Measurements from ENCODE around the gene USP4. TPM values are rescaled to one million over a fixed set of nuclear protein-coding genes. Genes with fewer than 3 reads are reported as not detected.

The USP4 gene
- total RNA-seq, 1 donor from 2014 or later = 18.3 TPM

- H3K9me3 ChIP-seq (ENCODE audit: control insufficient read depth in 3 of 3, low read length in 3 of 3) = no peaks in the 10 kb centered on the region
- peak within 1 kb of the TSS; percentile 75 to 85 (median 81) for H3K4me3 ChIP-seq (ENCODE audit: low read length in 3 of 3)
- H3K27me3 ChIP-seq (ENCODE audit: control insufficient read depth in 3 of 3, insufficient read depth in 3 of 3, low read length in 3 of 3) = no peaks in the 10 kb centered on the region
- H3K4me1 ChIP-seq (ENCODE audit: control insufficient read depth in 3 of 3, insufficient read depth in 3 of 3, low read length in 3 of 3) = peaks cover 23 to 35% (median 32%) of the 10 kb centered on the region in 3 donors
- peak within 1 kb of the TSS; percentile 77 to 91 (median 88) for H3K9ac ChIP-seq (ENCODE audit: low read depth in 1 of 3, low read length in 3 of 3)
- peaks cover 14 to 16% (median 16%) of the 10 kb centered on the region in 3 donors for H3K36me3 ChIP-seq (ENCODE audit: control insufficient read depth in 3 of 3, insufficient read depth in 3 of 3, low read length in 3 of 3)
- H3K27ac ChIP-seq (ENCODE audit: low read depth, low read length) = peak within 1 kb of the TSS; percentile 96
Observed at GRCh38 chr3:49276475-49277382, 63.1 kb downstream of the USP4 start, which contains the start of gene C3orf62. TSS of gene C3orf62 (minus strand) at chr3:49277232. CDS start at chr3:49276872, 360 bp downstream.

GRCh38 chr3:49273825-49274532, 65.9 kb downstream of the USP4 start:
- Histone ChIP-seq H3K9ac (ENCODE audit: low read depth in 1 of 3, low read length in 3 of 3) (no peak overlapping the region), H3K27me3 (ENCODE audit: control insufficient read depth in 3 of 3, insufficient read depth in 3 of 3, low read length in 3 of 3) (no peaks in the 10 kb centered on the region), H3K9me3 (ENCODE audit: control insufficient read depth in 3 of 3, low read length in 3 of 3) (no peaks in the 10 kb centered on the region), H3K27ac (ENCODE audit: low read depth, low read length) (no peak overlapping the region), H3K4me3 (ENCODE audit: low read length in 3 of 3) (no peak overlapping the region), H3K36me3 (ENCODE audit: control insufficient read depth in 3 of 3, insufficient read depth in 3 of 3, low read length in 3 of 3) (peaks cover 0 to 7% (median 4%) of the 10 kb centered on the region in 3 donors), H3K4me1 (ENCODE audit: control insufficient read depth in 3 of 3, insufficient read depth in 3 of 3, low read length in 3 of 3) (peaks cover 20 to 31% (median 27%) of the 10 kb centered on the region in 3 donors)

GRCh38 chr3:49271047-49271446, 68.8 kb downstream of the USP4 start:
- no peak overlapping the region for H3K9ac ChIP-seq (ENCODE audit: low read depth in 1 of 3, low read length in 3 of 3)
- H3K9me3 ChIP-seq (ENCODE audit: control insufficient read depth in 3 of 3, low read length in 3 of 3) = no peaks in the 10 kb centered on the region
- H3K36me3 ChIP-seq (ENCODE audit: control insufficient read depth in 3 of 3, insufficient read depth in 3 of 3, low read length in 3 of 3) = peaks cover 0 to 3% (median 2%) of the 10 kb centered on the region in 3 donors
- H3K4me3 ChIP-seq (ENCODE audit: low read length in 3 of 3) = no peak overlapping the region
- no peaks in the 10 kb centered on the region for H3K27me3 ChIP-seq (ENCODE audit: control insufficient read depth in 3 of 3, insufficient read depth in 3 of 3, low read length in 3 of 3)
- H3K4me1 ChIP-seq (ENCODE audit: control insufficient read depth in 3 of 3, insufficient read depth in 3 of 3, low read length in 3 of 3) = peaks cover 8 to 15% (median 13%) of the 10 kb centered on the region in 3 donors
- H3K27ac ChIP-seq (ENCODE audit: low read depth, low read length) = no peak overlapping the region

- H3K27me3 ChIP-seq (ENCODE audit: control insufficient read depth in 3 of 3, insufficient read depth in 3 of 3, low read length in 3 of 3) = no peaks in the 10 kb centered on the region
- peaks cover 0 to 3% (median 2%) of the 10 kb centered on the region in 3 donors for H3K36me3 ChIP-seq (ENCODE audit: control insufficient read depth in 3 of 3, insufficient read depth in 3 of 3, low read length in 3 of 3)
- no peak overlapping the region for H3K9ac ChIP-seq (ENCODE audit: low read depth in 1 of 3, low read length in 3 of 3)
- H3K27ac ChIP-seq (ENCODE audit: low read depth, low read length) = no peak overlapping the region
- peaks cover 9 to 11% (median 9%) of the 10 kb centered on the region in 3 donors for H3K4me1 ChIP-seq (ENCODE audit: control insufficient read depth in 3 of 3, insufficient read depth in 3 of 3, low read length in 3 of 3)
- no peaks in the 10 kb centered on the region for H3K9me3 ChIP-seq (ENCODE audit: control insufficient read depth in 3 of 3, low read length in 3 of 3)
- no peak overlapping the region for H3K4me3 ChIP-seq (ENCODE audit: low read length in 3 of 3)
Observed at GRCh38 chr3:49270156-49270500, 69.7 kb downstream of the USP4 start.

GRCh38 chr3:49269443-49270155, 70.3 kb downstream of the USP4 start:
- peaks cover 9 to 11% (median 9%) of the 10 kb centered on the region in 3 donors for H3K4me1 ChIP-seq (ENCODE audit: control insufficient read depth in 3 of 3, insufficient read depth in 3 of 3, low read length in 3 of 3)
- no peak overlapping the region for H3K27ac ChIP-seq (ENCODE audit: low read depth, low read length)
- H3K9ac ChIP-seq (ENCODE audit: low read depth in 1 of 3, low read length in 3 of 3) = no peak overlapping the region
- H3K27me3 ChIP-seq (ENCODE audit: control insufficient read depth in 3 of 3, insufficient read depth in 3 of 3, low read length in 3 of 3) = no peaks in the 10 kb centered on the region
- H3K4me3 ChIP-seq (ENCODE audit: low read length in 3 of 3) = no peak overlapping the region
- H3K9me3 ChIP-seq (ENCODE audit: control insufficient read depth in 3 of 3, low read length in 3 of 3) = no peaks in the 10 kb centered on the region
- peaks cover 0 to 3% (median 2%) of the 10 kb centered on the region in 3 donors for H3K36me3 ChIP-seq (ENCODE audit: control insufficient read depth in 3 of 3, insufficient read depth in 3 of 3, low read length in 3 of 3)

GRCh38 chr3:49266410-49267095, 73.3 kb downstream of the USP4 start:
- no peak overlapping the region for H3K4me3 ChIP-seq (ENCODE audit: low read length in 3 of 3)
- peak overlapping the region; percentile 54 for H3K27ac ChIP-seq (ENCODE audit: low read depth, low read length)
- H3K36me3 ChIP-seq (ENCODE audit: control insufficient read depth in 3 of 3, insufficient read depth in 3 of 3, low read length in 3 of 3) = no peaks in the 10 kb centered on the region
- peak overlapping the region in 1 of 3 donors; percentile 1 for H3K9ac ChIP-seq (ENCODE audit: low read depth in 1 of 3, low read length in 3 of 3)
- H3K9me3 ChIP-seq (ENCODE audit: control insufficient read depth in 3 of 3, low read length in 3 of 3) = no peaks in the 10 kb centered on the region
- H3K4me1 ChIP-seq (ENCODE audit: control insufficient read depth in 3 of 3, insufficient read depth in 3 of 3, low read length in 3 of 3) = peaks cover 9 to 11% (median 9%) of the 10 kb centered on the region in 3 donors
- H3K27me3 ChIP-seq (ENCODE audit: control insufficient read depth in 3 of 3, insufficient read depth in 3 of 3, low read length in 3 of 3) = no peaks in the 10 kb centered on the region

- no peak overlapping the region for H3K9ac ChIP-seq (ENCODE audit: low read depth in 1 of 3, low read length in 3 of 3)
- peaks cover 9 to 10% (median 9%) of the 10 kb centered on the region in 3 donors for H3K4me1 ChIP-seq (ENCODE audit: control insufficient read depth in 3 of 3, insufficient read depth in 3 of 3, low read length in 3 of 3)
- no peaks in the 10 kb centered on the region for H3K36me3 ChIP-seq (ENCODE audit: control insufficient read depth in 3 of 3, insufficient read depth in 3 of 3, low read length in 3 of 3)
- no peaks in the 10 kb centered on the region for H3K9me3 ChIP-seq (ENCODE audit: control insufficient read depth in 3 of 3, low read length in 3 of 3)
- no peaks in the 10 kb centered on the region for H3K27me3 ChIP-seq (ENCODE audit: control insufficient read depth in 3 of 3, insufficient read depth in 3 of 3, low read length in 3 of 3)
- H3K4me3 ChIP-seq (ENCODE audit: low read length in 3 of 3) = no peak overlapping the region
- peak overlapping the region; percentile 54 for H3K27ac ChIP-seq (ENCODE audit: low read depth, low read length)
Observed at GRCh38 chr3:49265661-49266386, 74.0 kb downstream of the USP4 start.

GRCh38 chr3:49263159-49263889, 76.5 kb downstream of the USP4 start:
- H3K27ac ChIP-seq (ENCODE audit: low read depth, low read length) = no peak overlapping the region

More at GRCh38 chr3:49263159-49263889, 76.5 kb downstream of the USP4 start:
- no peaks in the 10 kb centered on the region for H3K27me3 ChIP-seq (ENCODE audit: control insufficient read depth in 3 of 3, insufficient read depth in 3 of 3, low read length in 3 of 3)
- no peaks in the 10 kb centered on the region for H3K36me3 ChIP-seq (ENCODE audit: control insufficient read depth in 3 of 3, insufficient read depth in 3 of 3, low read length in 3 of 3)
- H3K9me3 ChIP-seq (ENCODE audit: control insufficient read depth in 3 of 3, low read length in 3 of 3) = no peaks in the 10 kb centered on the region
- H3K9ac ChIP-seq (ENCODE audit: low read depth in 1 of 3, low read length in 3 of 3) = no peak overlapping the region
- H3K4me1 ChIP-seq (ENCODE audit: control insufficient read depth in 3 of 3, insufficient read depth in 3 of 3, low read length in 3 of 3) = peaks cover 9% of the 10 kb centered on the region in 3 donors
- no peak overlapping the region for H3K4me3 ChIP-seq (ENCODE audit: low read length in 3 of 3)

All from skeletal muscle tissue (tissue), 4 donors.